Heart left ventricle (tissue), 16 donors: ENCODE results near the gene TTLL11. TPM values are rescaled to one million over a fixed set of nuclear protein-coding genes. Genes with fewer than 3 reads are reported as not detected.

Source experiments
- ATAC-seq, 4 donors: fragments of 200-7000 bp; cut with Tn5 transposase; one replicate each; pipeline ENCODE4 v1.9.1; 2020 to 2022; ENCODE audit warnings: moderate library complexity in 4 of 4, mild to moderate bottlenecking in 3 of 4, moderate number of reproducible peaks in 1 of 4
- DNase-seq, 5 donors: peaks; one replicate each; pipeline ENCODE4 v3.0.0-alpha.2; 2020
- H3K27ac ChIP-seq, 12 donors: fragments of 200-600 bp; sonication (generic) in 4 of 12; one replicate each; pipeline versions ENCODE4 v1.5.0 to v1.8.0; 2016 to 2022; ENCODE audit warnings: mild to moderate bottlenecking in 2 of 12
- H3K27me3 ChIP-seq, 9 donors: fragments of 200-600 bp; sonication (generic) in 2 of 9; one replicate each; pipeline versions ENCODE4 v1.5.1 to v1.8.0; 2016 to 2022; ENCODE audit warnings: mild to moderate bottlenecking in 3 of 9
- H3K36me3 ChIP-seq, 9 donors: fragments of 200-600 bp; sonication (generic) in 2 of 9; one replicate each; pipeline versions ENCODE4 v1.5.0 to v1.8.0; 2018 to 2022; ENCODE audit warnings: mild to moderate bottlenecking in 2 of 9
- H3K4me1 ChIP-seq, 12 donors: fragments of 200-600 bp; sonication (generic) in 4 of 12; one replicate each; pipeline versions ENCODE4 v1.5.0 to v1.8.0; 2016 to 2022; ENCODE audit warnings: mild to moderate bottlenecking in 3 of 12
- H3K4me3 ChIP-seq, 12 donors: fragments of 200-600 bp; sonication (generic) in 4 of 12; one replicate each; pipeline versions ENCODE4 v1.5.0 to v1.8.0; 2017 to 2022; ENCODE audit warnings: mild to moderate bottlenecking in 9 of 12, moderate library complexity in 4 of 12
- H3K9me3 ChIP-seq, 12 donors: fragments of 200-600 bp; sonication (generic) in 4 of 12; one replicate each; pipeline versions ENCODE4 v1.5.0 to v1.8.0; 2016 to 2022; ENCODE audit warnings: mild to moderate bottlenecking in 1 of 12
- POLR2A ChIP-seq, 2 donors: fragments of 450-650 bp; IDR thresholded peaks; one replicate each; pipeline ENCODE4 v1.6.1; 2017; ENCODE audit warnings: antibody characterized with exemption in 2 of 2, mild to moderate bottlenecking in 2 of 2, moderate library complexity in 2 of 2
- WGBS, 4 donors: extraction: QIAGEN DNeasy Blood & Tissue Kit in 2 of 4; methylation state at CpG; one replicate each; pipeline versions ENCODE4 v1.1.5 to v1.1.7; 2013 to 2018; 5-methylcytosine and 5-hydroxymethylcytosine counted together
- intact Hi-C, 10 donors: fragments of 100-400 bp; cut with DNase I; formaldehyde crosslinking; loops; one replicate each; pipeline versions ENCODE4 v1.11.1 to v1.14.2; 2022
- polyA plus RNA-seq, 2 donors: library from polyadenylated mRNA; stranded (reverse); fragments of 200-250 nt; gene quantifications; one replicate each; pipeline ENCODE4 v1.2.3, GENCODE V29; 2013
- total RNA-seq, 9 donors: library from RNA; depleted of rRNA in 2 of 9; stranded (reverse); fragments of >200 nt in 2 of 9; fragmentation: NEBNext Ultra II Directional in 3 of 9; extraction: Animal tissue kit (Norgen Biotek cat#: 25700) in 3 of 9; gene quantifications; one replicate each; pipeline versions ENCODE4 v1.1.0 to v1.2.4, GENCODE V29; 2016 to 2023
- TF ChIP-seq, protein P1 (sequence below), 12 donors: fragments of 200-600 bp; sonication (generic) in 4 of 12; IDR thresholded peaks; one replicate each; pipeline versions ENCODE4 v1.5.0 to v1.8.0; 2018 to 2022; ENCODE audit warnings: antibody characterized with exemption in 12 of 12, mild to moderate bottlenecking in 5 of 12
- donor health status: ischemic (EF 13 %, LVEDD 7.1; RV severe dilation, severe dysfunction).
- donor health status: healthy with polysubstance abuse.
- donor health status: DM: no; HTN: yes; CAD: no.
- donor health status: DM: no; HTN: no; CAD: no.
- donor health status: ischemic (EF 25% LVEDD 6.9; RV normal size, moderate dysfunction).
- donor health status: ischemic (EF 25% LVEDD 5.7; RV mildly dilated, moderate dysfunction).
- donor health status: healthy.
- donor health status: DM: yes; HTN: yes; CAD: no.
- donor health status: ischemic (EF 35%, LVEDD 5.7; RV mildly dilated, moderate dysfunction).
- donor health status: nonischemic (EF 11% LVEDD 7.7; RV severe dilation, severe dysfunction).
- donor health status: DM: yes; HTN: yes; CAD: no.
- donor health status: PGD.
- donor health status: ischemic (EF 29% LVEDD 5.4; RV normal size, mild dysfunction).
- donor health status: nonischemic (EF 23%, LVEDD 6.1; RV moderate dilation, normal function).

The TTLL11 gene
- total and polyA plus RNA-seq, 11 donors = 2.7 to 10.9 (median 7.9) TPM

DNA sequence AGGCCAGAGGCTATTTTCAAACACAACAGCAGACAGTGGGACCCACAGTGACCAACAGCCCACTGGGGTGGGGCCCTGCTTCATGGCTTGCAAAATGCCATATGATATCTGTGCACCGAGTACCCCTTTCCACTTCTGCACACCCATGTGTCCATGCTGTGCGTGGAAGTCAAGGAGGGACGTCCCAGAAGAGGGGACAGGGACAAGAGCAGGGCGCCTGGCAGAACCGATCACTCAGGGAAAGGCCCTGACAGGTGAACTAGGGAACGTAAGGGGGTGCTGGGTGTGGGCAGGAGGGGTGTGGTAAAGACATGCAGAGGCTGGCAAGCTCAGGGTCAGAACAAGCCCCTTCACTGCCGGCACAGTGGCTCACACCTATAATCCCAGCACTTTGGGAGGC is 7.6 kb upstream of the TTLL11 start:
- DNase-seq (no peak), ATAC-seq (no peak)
- H3K4me1 ChIP-seq = peaks cover 0 to 3% (median 0%) of the 10 kb centered on the region in 12 donors
- intact Hi-C loops = loop anchor here in 3 of 10 donors (2.0 to 5.0 kb wide), 3 partner anchors 248 to 352 kb away; no protein-coding TSS in a partner anchor
- WGBS, 4 donors = 91 to 96% (median 94%) methylated on average over 7 of the region's 7 CpGs
- H3K36me3 ChIP-seq = no peaks in the 10 kb centered on the region
- H3K27me3 ChIP-seq = no peaks in the 10 kb centered on the region
- no peak overlapping the region for H3K27ac ChIP-seq
- peaks cover 0 to 13% (median 3%) of the 10 kb centered on the region in 12 donors for H3K9me3 ChIP-seq
- H3K4me3 ChIP-seq = no peak overlapping the region
- TF ChIP-seq POLR2A (IDR thresholded peaks at IDR 0.05) = no peak
- TF ChIP-seq, protein P1, sequence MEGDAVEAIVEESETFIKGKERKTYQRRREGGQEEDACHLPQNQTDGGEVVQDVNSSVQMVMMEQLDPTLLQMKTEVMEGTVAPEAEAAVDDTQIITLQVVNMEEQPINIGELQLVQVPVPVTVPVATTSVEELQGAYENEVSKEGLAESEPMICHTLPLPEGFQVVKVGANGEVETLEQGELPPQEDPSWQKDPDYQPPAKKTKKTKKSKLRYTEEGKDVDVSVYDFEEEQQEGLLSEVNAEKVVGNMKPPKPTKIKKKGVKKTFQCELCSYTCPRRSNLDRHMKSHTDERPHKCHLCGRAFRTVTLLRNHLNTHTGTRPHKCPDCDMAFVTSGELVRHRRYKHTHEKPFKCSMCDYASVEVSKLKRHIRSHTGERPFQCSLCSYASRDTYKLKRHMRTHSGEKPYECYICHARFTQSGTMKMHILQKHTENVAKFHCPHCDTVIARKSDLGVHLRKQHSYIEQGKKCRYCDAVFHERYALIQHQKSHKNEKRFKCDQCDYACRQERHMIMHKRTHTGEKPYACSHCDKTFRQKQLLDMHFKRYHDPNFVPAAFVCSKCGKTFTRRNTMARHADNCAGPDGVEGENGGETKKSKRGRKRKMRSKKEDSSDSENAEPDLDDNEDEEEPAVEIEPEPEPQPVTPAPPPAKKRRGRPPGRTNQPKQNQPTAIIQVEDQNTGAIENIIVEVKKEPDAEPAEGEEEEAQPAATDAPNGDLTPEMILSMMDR (IDR thresholded peaks at IDR 0.05) = no peak

DNA sequence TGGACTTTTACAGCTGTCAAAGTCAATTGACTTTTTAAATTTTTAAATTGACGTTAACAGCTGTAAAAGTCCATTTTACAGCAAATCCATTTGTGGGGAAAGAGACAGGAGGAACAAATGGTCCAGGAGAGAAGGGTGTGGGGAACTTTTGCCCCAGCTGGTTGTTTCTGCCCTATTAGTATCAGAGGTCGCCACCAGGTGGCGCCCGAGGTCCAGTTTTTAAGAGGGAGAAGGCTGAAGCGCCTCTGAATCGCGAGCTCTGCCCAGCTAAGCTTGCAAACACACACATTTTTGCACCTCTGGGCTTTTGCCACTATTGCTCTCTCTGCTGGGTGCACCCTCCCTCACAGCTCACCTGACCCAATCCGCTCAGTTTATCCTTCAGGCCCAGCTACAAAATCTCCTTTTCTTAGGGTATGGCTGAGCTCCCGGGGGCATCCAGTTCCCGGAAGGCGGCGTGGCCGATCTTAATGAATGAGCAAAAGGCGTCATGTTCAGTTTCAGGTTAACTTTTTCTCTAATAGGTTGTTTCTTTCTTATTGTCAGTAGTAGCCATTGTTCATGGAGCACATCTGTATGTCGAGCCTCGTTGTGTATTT is 6.3 kb upstream of the TTLL11 start:
- no peak overlapping the region for H3K27ac ChIP-seq
- no peaks in the 10 kb centered on the region for H3K36me3 ChIP-seq
- 39 to 42% (median 40%) methylated on average over 16 of the region's 16 CpGs for WGBS, 4 donors
- intact Hi-C loops = loop anchor here (1.0 to 10.0 kb wide), 17 partner anchors 23 to 815 kb away; partner anchors contain the start of genes PDCL (in 1 of the 10) and ZBTB6 (in 1 of the 10)
- H3K9me3 ChIP-seq = peaks cover 0 to 12% (median 3%) of the 10 kb centered on the region in 12 donors
- DNase-seq (peak; percentile 75 to 89 (median 79)), ATAC-seq (peak in 3 of 4 donors; percentile 78 to 89 (median 88))
- TF ChIP-seq POLR2A (IDR thresholded peaks at IDR 0.05) = no peak
- TF ChIP-seq, protein P1 (IDR thresholded peaks at IDR 0.05) = peak; percentile 79 to 94 (median 88)
- peak overlapping the region in 1 of 12 donors; percentile 27 for H3K4me3 ChIP-seq
- H3K4me1 ChIP-seq = peaks cover 0 to 8% (median 0%) of the 10 kb centered on the region in 12 donors
- no peaks in the 10 kb centered on the region for H3K27me3 ChIP-seq

DNA sequence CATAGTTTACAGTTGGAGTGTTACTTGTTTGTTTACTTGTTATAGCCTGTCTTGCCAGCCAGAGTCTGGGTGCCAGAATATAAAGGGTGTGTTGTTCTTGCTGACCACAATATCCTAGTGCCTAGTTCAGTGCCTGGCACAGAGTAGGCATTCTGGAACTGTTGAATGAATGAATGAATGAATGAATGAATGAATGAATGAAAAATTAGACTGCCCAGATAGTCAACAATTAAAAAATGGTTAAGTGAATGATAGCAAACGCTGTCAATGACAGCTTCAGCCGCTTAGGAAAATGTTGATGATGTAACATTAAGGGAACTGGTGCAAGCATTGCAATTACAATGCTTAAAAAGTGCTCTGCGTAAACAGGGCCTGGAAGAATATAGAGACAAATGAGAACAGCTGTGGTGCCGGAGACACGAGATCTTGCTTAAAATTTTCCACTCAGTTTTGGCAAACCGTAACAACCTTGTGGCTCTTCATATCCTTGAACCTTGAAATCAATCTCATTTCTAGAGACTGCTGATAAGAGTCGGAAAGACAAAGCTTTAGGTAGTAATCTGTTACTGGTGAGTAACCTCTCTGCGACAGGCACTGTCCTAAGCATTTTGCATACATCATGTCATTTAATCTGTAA is 4.7 kb upstream of the TTLL11 start:
- Histone ChIP-seq H3K9me3 (no peaks in the 10 kb centered on the region), H3K27me3 (no peaks in the 10 kb centered on the region), H3K4me1 (peaks cover 0 to 15% (median 2%) of the 10 kb centered on the region in 12 donors), H3K4me3 (no peak overlapping the region), H3K27ac (no peak overlapping the region), H3K36me3 (no peaks in the 10 kb centered on the region)
- DNase-seq (no peak), ATAC-seq (no peak)
- intact Hi-C loops = loop anchor here (1.0 to 10.0 kb wide), 14 partner anchors 25 to 817 kb away; partner anchors contain the start of genes PDCL (in 1 of the 10) and ZBTB6 (in 1 of the 10)
- 62 to 73% (median 67%) methylated on average over 8 of the region's 8 CpGs for WGBS, 4 donors
- TF ChIP-seq, protein P1 (IDR thresholded peaks at IDR 0.05) = no peak
- TF ChIP-seq POLR2A (IDR thresholded peaks at IDR 0.05) = no peak
